ENCODE measurements around the gene ZDHHC11B. TPM values are rescaled to one million over a fixed set of nuclear protein-coding genes. Genes with fewer than 3 reads are reported as not detected.
A peak's percentile ranks its signal among the peaks of the same experiment; 100 is the strongest.
"Not testable (repeated sequence)": the region's sequence is repeated elsewhere in the genome, so short reads cannot be mapped to it uniquely, and the experiment has no call there.

Gene ZDHHC11B
- total RNA-seq, 2 donors from 2014 or later: 0.75 to 1.3 TPM

DNA sequence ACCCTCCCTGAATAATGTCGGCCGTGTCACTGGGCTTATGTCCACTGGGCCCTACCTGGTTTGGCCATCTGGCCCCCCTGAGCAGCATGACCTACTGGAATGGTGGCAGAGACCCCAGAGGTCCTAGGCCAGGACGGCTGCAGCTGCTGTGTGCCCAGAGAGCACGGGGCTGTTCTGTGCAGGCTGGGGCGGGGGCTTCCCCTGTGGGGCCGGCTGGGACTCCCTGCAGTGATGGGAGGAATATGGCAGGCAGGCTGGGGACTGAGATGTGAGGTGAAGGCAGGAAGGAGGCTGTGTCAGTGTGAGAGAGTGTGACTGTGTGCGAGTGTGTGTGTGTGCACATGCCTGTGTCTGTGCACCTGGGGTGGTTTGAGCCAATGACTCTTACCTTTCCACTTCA lies 55.3 kb downstream of the ZDHHC11B start:
- H3K9ac ChIP-seq (ENCODE audit: extremely low read depth, low read length, poor library complexity, severe bottlenecking); H3K9me3 Mint-ChIP-seq; H3K4me1 ChIP-seq (ENCODE audit: control insufficient read depth, insufficient read depth, low read length); H3K36me3 ChIP-seq (ENCODE audit: control insufficient read depth, insufficient read depth, low read length); H3K27ac Mint-ChIP-seq; H3K27me3 ChIP-seq (ENCODE audit: control insufficient read depth, insufficient read depth, low read length, poor library complexity, severe bottlenecking); H3K4me1 Mint-ChIP-seq; H3K4me3 ChIP-seq (ENCODE audit: low read length); H3K36me3 Mint-ChIP-seq (ENCODE audit: low read depth); H3K9me3 ChIP-seq (ENCODE audit: control insufficient read depth, low read length); H3K4me3 Mint-ChIP-seq; H3K27ac ChIP-seq (ENCODE audit: low read depth, low read length); DNase-seq: not testable (repeated sequence)
- H3K27me3 Mint-ChIP-seq (ENCODE audit: insufficient read depth): peaks cover 15% of the 10 kb centered on the region
- WGBS, 2 experiments (ENCODE audit: insufficient coverage in 1 of 2, insufficient read length in 1 of 2): 88% methylated on average over 1 of the region's 7 CpGs; no CpG with 5 or more reads in 1 of the 2 experiments

DNA sequence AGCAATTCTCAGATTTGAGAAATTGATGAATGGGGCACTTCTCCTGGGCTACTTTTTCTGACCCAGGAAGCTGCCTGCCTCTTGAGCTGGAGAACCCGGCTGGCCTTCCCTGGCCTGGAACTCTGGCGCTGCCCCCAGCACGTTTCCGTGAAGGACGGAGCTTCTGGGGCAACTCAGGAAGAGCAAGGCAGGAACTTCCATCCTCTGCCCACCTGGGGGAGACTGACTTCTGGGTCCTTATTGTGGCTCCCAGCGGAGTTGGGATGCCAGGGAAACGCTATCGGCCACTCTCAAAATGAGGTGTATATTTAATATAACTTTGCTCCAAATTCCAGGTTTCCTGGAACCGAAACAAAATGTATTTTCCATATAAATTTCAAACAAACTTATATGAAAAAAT lies 57.4 kb downstream of the ZDHHC11B start:
- not testable (repeated sequence) for H3K4me1 Mint-ChIP-seq; H3K27ac ChIP-seq (ENCODE audit: low read depth, low read length); H3K4me3 ChIP-seq (ENCODE audit: low read length); H3K36me3 Mint-ChIP-seq (ENCODE audit: low read depth); H3K9me3 Mint-ChIP-seq; H3K27ac Mint-ChIP-seq; H3K27me3 ChIP-seq (ENCODE audit: control insufficient read depth, insufficient read depth, low read length, poor library complexity, severe bottlenecking); H3K36me3 ChIP-seq (ENCODE audit: control insufficient read depth, insufficient read depth, low read length); H3K4me3 Mint-ChIP-seq; H3K9ac ChIP-seq (ENCODE audit: extremely low read depth, low read length, poor library complexity, severe bottlenecking); H3K9me3 ChIP-seq (ENCODE audit: control insufficient read depth, low read length); H3K4me1 ChIP-seq (ENCODE audit: control insufficient read depth, insufficient read depth, low read length)
- TF ChIP-seq, protein P1, sequence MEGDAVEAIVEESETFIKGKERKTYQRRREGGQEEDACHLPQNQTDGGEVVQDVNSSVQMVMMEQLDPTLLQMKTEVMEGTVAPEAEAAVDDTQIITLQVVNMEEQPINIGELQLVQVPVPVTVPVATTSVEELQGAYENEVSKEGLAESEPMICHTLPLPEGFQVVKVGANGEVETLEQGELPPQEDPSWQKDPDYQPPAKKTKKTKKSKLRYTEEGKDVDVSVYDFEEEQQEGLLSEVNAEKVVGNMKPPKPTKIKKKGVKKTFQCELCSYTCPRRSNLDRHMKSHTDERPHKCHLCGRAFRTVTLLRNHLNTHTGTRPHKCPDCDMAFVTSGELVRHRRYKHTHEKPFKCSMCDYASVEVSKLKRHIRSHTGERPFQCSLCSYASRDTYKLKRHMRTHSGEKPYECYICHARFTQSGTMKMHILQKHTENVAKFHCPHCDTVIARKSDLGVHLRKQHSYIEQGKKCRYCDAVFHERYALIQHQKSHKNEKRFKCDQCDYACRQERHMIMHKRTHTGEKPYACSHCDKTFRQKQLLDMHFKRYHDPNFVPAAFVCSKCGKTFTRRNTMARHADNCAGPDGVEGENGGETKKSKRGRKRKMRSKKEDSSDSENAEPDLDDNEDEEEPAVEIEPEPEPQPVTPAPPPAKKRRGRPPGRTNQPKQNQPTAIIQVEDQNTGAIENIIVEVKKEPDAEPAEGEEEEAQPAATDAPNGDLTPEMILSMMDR (conservative IDR thresholded peaks at IDR 0.05): peak; percentile 61
- DNase-seq: peak; percentile 77
- H3K27me3 Mint-ChIP-seq (ENCODE audit: insufficient read depth): peaks cover 10% of the 10 kb centered on the region
- no CpG with 5 or more reads among the region's 9 CpGs for WGBS, 2 experiments (ENCODE audit: insufficient coverage in 1 of 2, insufficient read length in 1 of 2)

DNA sequence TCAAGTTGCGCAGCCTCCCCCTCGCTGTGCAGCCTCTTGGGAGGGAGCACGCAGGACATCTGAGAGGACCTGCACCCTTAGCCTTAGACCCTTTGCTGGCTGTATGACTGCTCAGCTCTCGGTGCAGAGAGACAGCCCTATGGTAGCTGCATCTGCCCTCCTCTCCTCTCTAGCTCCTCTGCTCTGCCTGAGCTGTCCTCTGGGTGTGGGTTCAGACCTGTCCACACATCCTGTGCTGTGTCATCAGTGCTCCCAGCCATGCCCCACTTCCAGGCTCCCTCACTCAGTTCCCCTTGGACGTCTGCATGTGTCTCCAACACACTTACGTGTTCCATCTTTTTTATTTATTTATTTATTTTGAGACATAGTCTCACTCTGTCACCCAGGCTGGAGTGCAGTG lies 60.7 kb downstream of the ZDHHC11B start:
- H3K36me3 Mint-ChIP-seq (ENCODE audit: low read depth); DNase-seq; H3K4me3 ChIP-seq (ENCODE audit: low read length); H3K27ac ChIP-seq (ENCODE audit: low read depth, low read length); H3K36me3 ChIP-seq (ENCODE audit: control insufficient read depth, insufficient read depth, low read length); H3K27ac Mint-ChIP-seq; H3K9me3 ChIP-seq (ENCODE audit: control insufficient read depth, low read length); H3K9me3 Mint-ChIP-seq; H3K4me1 ChIP-seq (ENCODE audit: control insufficient read depth, insufficient read depth, low read length); H3K27me3 ChIP-seq (ENCODE audit: control insufficient read depth, insufficient read depth, low read length, poor library complexity, severe bottlenecking); H3K4me3 Mint-ChIP-seq; H3K4me1 Mint-ChIP-seq; H3K9ac ChIP-seq (ENCODE audit: extremely low read depth, low read length, poor library complexity, severe bottlenecking): not testable (repeated sequence)
- peaks cover 24% of the 10 kb centered on the region for H3K27me3 Mint-ChIP-seq (ENCODE audit: insufficient read depth)
- WGBS, 2 experiments (ENCODE audit: insufficient coverage in 1 of 2, insufficient read length in 1 of 2): 88% methylated on average over 2 of the region's 6 CpGs; no CpG with 5 or more reads in 1 of the 2 experiments

DNA sequence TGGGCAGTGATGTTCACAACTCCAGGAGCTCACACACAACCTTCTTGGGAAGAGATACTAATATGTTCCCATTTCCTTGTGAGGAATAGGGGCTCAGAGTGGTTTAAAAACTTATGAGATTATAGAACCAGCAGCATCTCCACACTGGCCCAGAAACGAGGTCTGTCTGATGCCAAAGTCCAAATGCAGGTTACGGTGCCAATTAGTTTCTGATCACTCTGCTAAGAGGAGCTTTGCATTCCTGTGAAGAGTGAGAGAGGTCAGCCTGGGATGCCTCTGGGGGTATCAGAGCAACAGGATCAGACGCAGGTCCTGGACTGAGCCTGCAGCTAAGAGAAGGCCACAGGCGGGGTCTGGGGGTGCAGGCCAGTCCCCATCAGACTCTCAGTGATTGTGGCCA lies 61.2 kb downstream of the ZDHHC11B start:
- H3K27ac ChIP-seq (ENCODE audit: low read depth, low read length); H3K4me1 Mint-ChIP-seq; H3K4me1 ChIP-seq (ENCODE audit: control insufficient read depth, insufficient read depth, low read length); H3K36me3 Mint-ChIP-seq (ENCODE audit: low read depth); H3K27me3 ChIP-seq (ENCODE audit: control insufficient read depth, insufficient read depth, low read length, poor library complexity, severe bottlenecking); DNase-seq; H3K9me3 Mint-ChIP-seq; H3K4me3 Mint-ChIP-seq; H3K9ac ChIP-seq (ENCODE audit: extremely low read depth, low read length, poor library complexity, severe bottlenecking); H3K27ac Mint-ChIP-seq; H3K9me3 ChIP-seq (ENCODE audit: control insufficient read depth, low read length); H3K36me3 ChIP-seq (ENCODE audit: control insufficient read depth, insufficient read depth, low read length); H3K4me3 ChIP-seq (ENCODE audit: low read length): not testable (repeated sequence)
- H3K27me3 Mint-ChIP-seq (ENCODE audit: insufficient read depth): peaks cover 30% of the 10 kb centered on the region
- WGBS, 2 experiments (ENCODE audit: insufficient coverage in 1 of 2, insufficient read length in 1 of 2): no CpG with 5 or more reads among the region's 4 CpGs

DNA sequence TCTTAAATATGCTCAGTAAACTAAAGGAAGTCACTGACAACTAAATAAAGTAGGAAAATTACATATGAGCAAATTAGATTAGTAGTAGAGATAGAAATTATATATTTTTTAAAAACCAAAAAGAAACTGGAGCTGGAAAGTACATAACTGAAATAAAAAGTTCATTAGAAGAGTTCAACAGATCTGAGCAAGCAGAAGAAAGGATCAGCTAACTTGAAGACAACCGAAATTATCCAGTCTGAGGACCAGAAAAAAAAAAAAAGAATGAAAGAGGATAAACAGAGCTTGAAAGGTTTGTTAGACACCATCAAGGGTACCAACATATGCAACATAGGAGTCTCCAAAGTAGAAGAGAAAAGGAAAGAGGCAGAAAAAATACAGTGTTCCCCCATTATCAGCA lies 65.2 kb downstream of the ZDHHC11B start:
- not testable (repeated sequence) for H3K36me3 Mint-ChIP-seq (ENCODE audit: low read depth); H3K36me3 ChIP-seq (ENCODE audit: control insufficient read depth, insufficient read depth, low read length); H3K27ac ChIP-seq (ENCODE audit: low read depth, low read length); H3K4me3 Mint-ChIP-seq; H3K9me3 Mint-ChIP-seq; H3K9ac ChIP-seq (ENCODE audit: extremely low read depth, low read length, poor library complexity, severe bottlenecking); H3K9me3 ChIP-seq (ENCODE audit: control insufficient read depth, low read length); H3K4me3 ChIP-seq (ENCODE audit: low read length); DNase-seq; H3K27ac Mint-ChIP-seq; H3K4me1 ChIP-seq (ENCODE audit: control insufficient read depth, insufficient read depth, low read length); H3K4me1 Mint-ChIP-seq; H3K27me3 ChIP-seq (ENCODE audit: control insufficient read depth, insufficient read depth, low read length, poor library complexity, severe bottlenecking)
- whole genome bisulfite sequencing, 2 experiments (ENCODE audit: insufficient coverage in 1 of 2, insufficient read length in 1 of 2): 88 to 94% methylated on average over 1 of the region's 1 CpG
- peaks cover 51% of the 10 kb centered on the region for H3K27me3 Mint-ChIP-seq (ENCODE audit: insufficient read depth)
